Skeletal muscle tissue (tissue), 4 donors: Measurements from ENCODE around the gene SPACA7. TPM values are rescaled to one million over a fixed set of nuclear protein-coding genes. Genes with fewer than 3 reads are reported as not detected.

Source experiments
- H3K27ac ChIP-seq: one replicate; pipeline ENCODE4 v1.7.0; 2013; ENCODE audit warnings: mild to moderate bottlenecking, low read depth, low read length, inconsistent platforms
- H3K27me3 ChIP-seq, 3 donors: one replicate each; pipeline ENCODE4 v1.7.0; 2013; ENCODE audit warnings: low read length in 3 of 3; ENCODE audit not compliant: control insufficient read depth in 3 of 3, insufficient read depth in 3 of 3
- H3K36me3 ChIP-seq, 3 donors: one replicate each; pipeline ENCODE4 v1.7.0; 2013; ENCODE audit warnings: low read length in 3 of 3; ENCODE audit not compliant: control insufficient read depth in 3 of 3, insufficient read depth in 3 of 3
- H3K4me1 ChIP-seq, 3 donors: one replicate each; pipeline ENCODE4 v1.7.0; 2013; ENCODE audit warnings: low read length in 3 of 3, mild to moderate bottlenecking in 3 of 3; ENCODE audit not compliant: control insufficient read depth in 3 of 3, insufficient read depth in 3 of 3
- H3K4me3 ChIP-seq, 3 donors: one replicate each; pipeline ENCODE4 v1.7.0; 2013; ENCODE audit warnings: low read length in 3 of 3
- H3K9ac ChIP-seq, 3 donors: one replicate each; pipeline ENCODE4 v1.7.0; 2013; ENCODE audit warnings: low read length in 3 of 3, mild to moderate bottlenecking in 3 of 3, moderate library complexity in 2 of 3, low read depth in 1 of 3
- H3K9me3 ChIP-seq, 3 donors: one replicate each; pipeline ENCODE4 v1.7.0; 2013; ENCODE audit warnings: low read length in 3 of 3; ENCODE audit not compliant: control insufficient read depth in 3 of 3
- total RNA-seq: library from RNA; depleted of rRNA; stranded (reverse); fragments of >200 nt; gene quantifications from one replicate; pipeline ENCODE4 v1.2.3, GENCODE V29; 2014
- donor health status: Osteomylitis.

The SPACA7 gene
- total RNA-seq, 1 donor from 2014 or later = not detected

DNA sequence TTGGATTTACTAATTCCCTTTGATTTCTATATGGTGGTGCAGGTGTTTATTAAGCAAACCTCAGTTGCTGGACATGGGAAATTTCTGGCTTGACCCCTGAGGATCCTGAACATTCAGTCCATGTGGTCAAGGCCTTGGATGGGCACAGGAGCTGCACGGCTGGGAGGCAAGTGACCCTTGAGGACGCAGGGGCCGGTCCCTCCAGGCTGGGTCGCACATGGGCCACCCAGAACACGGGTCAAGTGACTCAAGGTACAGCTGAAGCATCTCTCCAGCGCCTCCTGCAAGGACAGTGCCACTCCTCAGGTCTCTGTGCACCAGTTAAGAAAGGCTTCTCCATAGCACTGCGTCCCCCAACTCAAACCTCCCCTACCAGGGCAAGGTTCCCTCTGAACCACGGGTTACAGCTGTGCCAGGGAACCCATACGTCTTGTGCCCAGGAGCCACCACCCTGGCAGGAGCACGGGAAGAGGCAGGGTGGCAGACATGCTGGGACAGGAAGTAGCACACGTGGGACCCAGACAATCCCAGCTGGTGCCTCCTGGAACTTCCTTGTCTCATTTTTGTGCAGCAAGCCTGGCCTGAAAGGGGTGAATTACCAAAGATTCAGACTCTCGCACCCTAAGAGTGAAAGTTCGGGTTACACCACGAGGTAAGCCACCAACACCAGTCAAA is 93.1 kb downstream of the SPACA7 start:
- Histone ChIP-seq H3K4me1 (no peaks in the 10 kb centered on the region), H3K36me3 (no peaks in the 10 kb centered on the region), H3K9me3 (peaks cover 0 to 2% (median 0%) of the 10 kb centered on the region in 3 donors), H3K27me3 (peaks cover 0 to 4% (median 0%) of the 10 kb centered on the region in 3 donors), H3K4me3 (no peak overlapping the region), H3K9ac (no peak overlapping the region), H3K27ac (no peak overlapping the region)

DNA sequence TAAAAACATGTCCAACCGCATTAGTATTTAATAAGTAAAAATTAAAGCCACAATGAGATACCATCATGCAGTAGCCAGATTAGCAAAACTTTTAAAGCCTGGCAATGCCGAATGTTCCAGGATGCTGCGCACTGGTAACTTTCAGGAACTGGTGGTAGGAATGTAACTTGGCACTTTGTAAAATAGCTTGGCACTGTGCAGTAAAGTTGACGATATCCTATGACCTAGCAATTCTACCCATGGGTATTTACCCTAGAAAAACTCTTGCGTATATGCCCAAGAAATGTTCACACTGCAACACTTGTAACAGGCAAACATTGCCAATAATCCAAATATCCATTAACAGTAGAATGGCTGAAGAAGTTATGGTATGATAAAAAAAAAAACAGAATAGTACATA is 97.7 kb downstream of the SPACA7 start:
- H3K9me3 ChIP-seq = no peaks in the 10 kb centered on the region

DNA sequence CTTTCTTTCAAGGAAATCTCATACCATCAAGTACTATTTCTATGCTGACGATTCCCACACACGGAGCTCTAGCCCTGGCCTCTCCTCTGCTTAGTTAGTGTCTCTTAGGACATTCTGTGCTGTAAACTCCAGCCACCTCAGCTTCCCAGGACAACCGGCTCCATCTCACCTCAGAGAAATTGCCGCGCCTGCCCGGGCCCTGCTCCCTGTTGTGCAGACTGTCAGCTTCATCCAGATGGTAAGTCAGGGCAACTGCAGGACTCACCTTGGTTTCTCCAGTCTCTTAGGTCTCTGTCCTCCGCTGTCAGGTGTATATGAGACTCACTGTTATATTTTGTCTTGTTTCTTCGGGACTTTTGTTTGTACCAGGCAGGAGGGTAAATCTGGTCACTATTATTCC is 98.7 kb downstream of the SPACA7 start:
- H3K9me3 ChIP-seq = peaks cover 0 to 2% (median 0%) of the 10 kb centered on the region in 3 donors
- no peak overlapping the region for H3K27ac ChIP-seq
- H3K36me3 ChIP-seq = no peaks in the 10 kb centered on the region
- H3K4me3 ChIP-seq = no peak overlapping the region
- no peaks in the 10 kb centered on the region for H3K27me3 ChIP-seq
- no peaks in the 10 kb centered on the region for H3K4me1 ChIP-seq
- no peak overlapping the region for H3K9ac ChIP-seq

More for the DNA sequence above, 97.7 kb downstream of the SPACA7 start:
- no peaks in the 10 kb centered on the region for H3K36me3 ChIP-seq
- H3K4me1 ChIP-seq = no peaks in the 10 kb centered on the region
- H3K27me3 ChIP-seq = peaks cover 0 to 4% (median 0%) of the 10 kb centered on the region in 3 donors
- no peak overlapping the region for H3K9ac ChIP-seq
- H3K4me3 ChIP-seq = no peak overlapping the region
- H3K27ac ChIP-seq = no peak overlapping the region

DNA sequence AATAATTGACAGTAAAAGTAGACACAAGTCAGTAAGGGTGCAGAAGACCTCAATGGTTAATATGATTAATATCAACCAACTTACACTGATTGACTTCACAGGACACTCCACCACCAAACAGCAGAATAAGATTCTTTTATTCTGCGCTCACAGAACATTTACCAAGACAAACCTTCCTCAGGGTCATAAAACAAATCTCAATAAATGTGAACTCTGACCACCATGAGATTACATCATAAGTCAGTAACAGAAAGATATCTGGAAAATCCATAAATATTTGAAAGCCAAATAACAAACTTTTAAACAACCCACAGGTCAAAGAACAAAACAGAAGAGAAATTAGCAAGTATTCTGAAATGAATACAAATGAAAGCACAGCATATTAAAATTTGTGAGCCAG is 99.7 kb downstream of the SPACA7 start:
- Histone ChIP-seq H3K9me3 (peaks cover 0 to 2% (median 0%) of the 10 kb centered on the region in 3 donors), H3K9ac (no peak overlapping the region), H3K27me3 (no peaks in the 10 kb centered on the region), H3K4me3 (no peak overlapping the region), H3K27ac (no peak overlapping the region), H3K4me1 (no peaks in the 10 kb centered on the region), H3K36me3 (no peaks in the 10 kb centered on the region)

DNA sequence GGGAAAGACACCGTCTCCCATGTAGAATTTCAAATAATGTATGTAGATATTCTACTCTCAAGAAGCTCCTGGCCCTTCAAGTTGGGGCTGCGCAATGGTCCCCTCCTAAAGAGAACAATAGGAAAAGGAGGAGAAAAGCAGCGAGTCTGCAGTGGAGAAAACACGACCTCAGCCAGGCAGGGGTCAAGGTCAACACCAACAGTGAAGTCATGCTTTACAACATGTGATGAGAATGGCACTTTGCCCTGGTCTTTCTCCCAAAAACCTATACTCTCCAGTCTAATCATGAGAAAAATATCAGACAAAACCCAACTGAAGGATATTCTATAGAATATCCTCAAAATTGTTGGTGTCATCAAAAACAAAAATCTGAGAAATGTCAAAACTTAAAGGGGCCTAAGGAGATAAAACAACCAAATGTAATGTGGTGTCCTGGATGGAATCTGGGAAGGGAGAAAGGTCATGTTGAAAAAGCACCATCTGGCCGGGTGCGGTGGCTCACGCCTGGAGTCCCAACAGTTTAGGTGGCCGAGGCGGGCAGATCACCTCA is 101.0 kb downstream of the SPACA7 start:
- Histone ChIP-seq H3K4me3 (no peak overlapping the region), H3K27me3 (no peaks in the 10 kb centered on the region), H3K27ac (no peak overlapping the region), H3K4me1 (no peaks in the 10 kb centered on the region), H3K9ac (no peak overlapping the region), H3K9me3 (peaks cover 0 to 3% (median 0%) of the 10 kb centered on the region in 3 donors), H3K36me3 (no peaks in the 10 kb centered on the region)

DNA sequence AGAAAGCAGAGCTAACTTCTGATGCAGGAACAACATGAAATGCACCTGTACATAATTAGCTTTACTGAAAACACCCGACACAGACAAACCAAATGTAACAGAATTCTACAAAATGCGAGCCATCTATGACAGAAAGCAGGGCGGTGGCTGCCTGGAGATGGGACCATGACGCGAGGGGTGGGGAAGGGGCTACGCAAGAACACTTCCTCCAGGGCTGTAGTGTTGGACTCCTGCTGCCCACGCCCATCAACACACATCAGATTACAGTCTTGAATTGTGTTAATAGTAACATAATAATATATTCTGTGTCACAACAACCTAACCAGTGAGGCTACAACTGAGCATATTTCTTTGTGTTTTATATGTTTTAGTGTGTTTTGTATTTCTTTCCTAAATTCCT is 103.2 kb downstream of the SPACA7 start:
- H3K27ac ChIP-seq = no peak overlapping the region
- H3K4me1 ChIP-seq = no peaks in the 10 kb centered on the region
- H3K4me3 ChIP-seq = no peak overlapping the region

DNA sequence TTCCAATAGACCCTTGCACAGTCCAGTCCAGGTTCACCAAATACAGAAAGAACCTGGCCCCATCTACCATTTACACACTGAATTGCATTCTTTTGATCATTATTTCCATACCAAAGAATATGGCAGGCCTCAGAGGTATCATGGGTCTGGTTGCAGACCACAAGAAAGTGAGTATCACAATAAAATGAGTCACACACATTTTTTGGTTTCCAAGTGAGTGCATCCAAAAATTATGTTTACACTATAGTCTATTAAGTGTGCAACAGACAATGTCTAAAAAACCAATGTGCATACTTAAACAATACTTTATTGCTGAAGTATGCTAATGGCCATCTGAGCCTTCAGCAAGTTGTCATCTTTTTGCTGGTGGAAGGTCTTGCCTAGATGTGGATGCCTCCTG is 105.3 kb downstream of the SPACA7 start:
- no peak overlapping the region for H3K27ac ChIP-seq
- H3K4me1 ChIP-seq = no peaks in the 10 kb centered on the region
- H3K9me3 ChIP-seq = peaks cover 0 to 4% (median 2%) of the 10 kb centered on the region in 3 donors
- H3K27me3 ChIP-seq = no peaks in the 10 kb centered on the region
- no peak overlapping the region for H3K4me3 ChIP-seq
- peaks cover 8 to 14% (median 11%) of the 10 kb centered on the region in 3 donors for H3K36me3 ChIP-seq
- H3K9ac ChIP-seq = no peak overlapping the region

More for the DNA sequence above, 103.2 kb downstream of the SPACA7 start:
- Histone ChIP-seq H3K9me3 (peaks cover 0 to 4% (median 2%) of the 10 kb centered on the region in 3 donors), H3K36me3 (peaks cover 4 to 6% (median 5%) of the 10 kb centered on the region in 3 donors), H3K9ac (no peak overlapping the region), H3K27me3 (no peaks in the 10 kb centered on the region)

DNA sequence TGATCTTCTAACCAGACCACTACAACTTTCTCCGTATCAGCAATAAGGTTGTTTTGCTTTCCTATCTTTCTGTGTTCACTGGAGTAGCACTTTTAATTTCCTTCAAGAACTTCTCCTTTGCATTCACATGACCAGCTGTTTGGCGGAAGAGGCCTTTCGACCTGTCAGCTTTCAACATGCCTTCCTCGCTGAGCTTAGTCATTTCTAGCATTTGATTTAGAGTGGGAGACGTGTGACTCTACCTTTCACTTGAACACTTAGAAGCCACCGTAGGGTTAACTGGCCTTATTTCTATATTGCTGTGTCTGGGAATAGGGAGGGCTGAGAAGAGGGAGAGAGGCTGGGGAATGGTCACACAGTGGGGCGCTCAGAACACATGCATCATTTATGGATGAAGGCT is 107.1 kb downstream of the SPACA7 start:
- H3K4me3 ChIP-seq = no peak overlapping the region
- H3K4me1 ChIP-seq = no peaks in the 10 kb centered on the region
- H3K27me3 ChIP-seq = no peaks in the 10 kb centered on the region
- H3K9me3 ChIP-seq = peaks cover 0 to 4% (median 2%) of the 10 kb centered on the region in 3 donors
- H3K9ac ChIP-seq = no peak overlapping the region
- no peak overlapping the region for H3K27ac ChIP-seq
- peaks cover 15 to 19% (median 18%) of the 10 kb centered on the region in 3 donors for H3K36me3 ChIP-seq

Other genes with a start within 250 kb of the SPACA7 start
- gene TUBGCP3, start 211.8 kb downstream of the SPACA7 start, total RNA-seq = 17.2 TPM